Erythroblast (primary cell): ENCODE data around the gene RGS21.

ENCODE experiments used
- DNase-seq, 2 experiments: peaks; one replicate each; lab custom pipeline; 2025; lab: John Stamatoyannopoulos, UW
- GATA1 ChIP-seq: IDR thresholded peaks from 2 replicates; pipeline ENCODE4 v1.6.1; 2011; ENCODE audit warnings: low read depth, mild to moderate bottlenecking, control low read depth, low read length, moderate library complexity
- POLR2A ChIP-seq: IDR thresholded peaks from 2 replicates; pipeline ENCODE4 v1.6.1; 2011; ENCODE audit warnings: mild to moderate bottlenecking, low read length

Gene RGS21

GRCh38 chr1:192402571-192402970, 85.8 kb downstream of the RGS21 start:
- TF ChIP-seq POLR2A = no peak
- TF ChIP-seq GATA1 = no peak
- no peak for DNase-seq

- no peak for DNase-seq
- TF ChIP-seq POLR2A (no peak), GATA1 (no peak)
These were observed 90.4 kb downstream of the RGS21 start for GRCh38 chr1:192407206-192407605.
